ENCODE measurements around the gene SF1. TPM values are rescaled to one million over a fixed set of nuclear protein-coding genes. Genes with fewer than 3 reads are reported as not detected.

The SF1 gene
- total RNA-seq, 1 experiment from 2014 or later, result 360 TPM

GRCh38 chr11:64718084-64718779, 60.1 kb downstream of the SF1 start:
- ATAC-seq (no peak), DNase-seq (ENCODE audit: low read depth, low spot score) (no peak)
- BruUV-seq (replicated peaks), result no TSS peak
- Histone ChIP-seq H3K36me3 (ENCODE audit: control insufficient read depth, insufficient read depth, low read length) (no peaks in the 10 kb centered on the region), H3K4me1 (ENCODE audit: control insufficient read depth, insufficient read depth, low read length) (peaks cover 5% of the 10 kb centered on the region; the same call in 1 of the 2 replicates), H3K27me3 (ENCODE audit: control insufficient read depth, insufficient read depth, low read length) (peaks cover 2% of the 10 kb centered on the region; the same call in 1 of the 2 replicates), H3K27ac (ENCODE audit: low read length) (no peak overlapping the region), H3K9me3 (ENCODE audit: control insufficient read depth, insufficient read depth, low read depth, low read length) (no peaks in the 10 kb centered on the region), H3K4me3 (ENCODE audit: low read depth in 2 of 2, low read length in 2 of 2) (no peak overlapping the region)
- TF ChIP-seq TCF7L2 (IDR thresholded peaks at IDR 0.05; ENCODE audit: low read depth, low read length) (no peak), CTCF (IDR thresholded peaks at IDR 0.05) (no peak), SIN3A (IDR thresholded peaks at IDR 0.05; ENCODE audit: borderline replicate concordance, insufficient read depth, low read depth, low read length) (no peak), POLR2AphosphoS5 (IDR thresholded peaks at IDR 0.05; ENCODE audit: low read depth, low read length) (no peak), REST (IDR thresholded peaks at IDR 0.05; ENCODE audit: insufficient read depth in 1 of 2, low read depth in 2 of 2, low read length in 1 of 2) (no peak)
- CTCF ChIA-PET, result interaction anchor here (0.7 kb wide), 1 partner anchor 13 kb away, joined by 3 read pairs; no protein-coding TSS in a partner anchor
- POLR2A ChIA-PET, result interaction anchor here (0.6 kb wide), 1 partner anchor 29 kb away, joined by 9 read pairs; no protein-coding TSS in a partner anchor
- intact Hi-C loops (cut with micrococcal nuclease; ENCODE audit: unreplicated experiment) (no loop called here), in situ Hi-C loops (cut with HindIII; ENCODE audit: low pct_unique_long_range_greater_than_20kb, low sequenced_read_pairs) (no loop called here)

DNA sequence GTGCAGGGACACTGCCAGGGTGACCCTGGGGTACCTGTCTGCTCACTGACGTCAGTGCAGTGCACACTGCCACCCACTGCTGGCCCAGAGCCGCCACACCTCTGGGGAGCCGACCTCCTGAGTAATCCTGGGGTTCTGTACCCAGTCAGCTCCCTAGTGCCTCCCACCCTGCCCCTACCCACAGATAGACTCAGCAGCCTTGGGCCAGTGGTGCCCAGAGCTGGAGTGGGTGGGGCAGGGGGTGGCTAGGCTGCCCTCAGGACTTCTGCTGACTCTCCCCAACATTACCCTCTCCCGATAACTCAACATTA, 61.1 kb downstream of the SF1 start:
- H3K9me3 ChIP-seq (ENCODE audit: control insufficient read depth, insufficient read depth, low read depth, low read length), result no peaks in the 10 kb centered on the region
- no peaks in the 10 kb centered on the region for H3K36me3 ChIP-seq (ENCODE audit: control insufficient read depth, insufficient read depth, low read length)
- in situ Hi-C loops (cut with HindIII; ENCODE audit: low pct_unique_long_range_greater_than_20kb, low sequenced_read_pairs), result no loop called here
- no TSS peak for BruUV-seq (replicated peaks)
- peaks cover 5% of the 10 kb centered on the region; the same call in 1 of the 2 replicates for H3K4me1 ChIP-seq (ENCODE audit: control insufficient read depth, insufficient read depth, low read length)
- CTCF ChIA-PET, result no interaction called here
- peaks cover 2% of the 10 kb centered on the region; the same call in 1 of the 2 replicates for H3K27me3 ChIP-seq (ENCODE audit: control insufficient read depth, insufficient read depth, low read length)
- TF ChIP-seq POLR2AphosphoS5 (IDR thresholded peaks at IDR 0.05; ENCODE audit: low read depth, low read length), result no peak
- TF ChIP-seq CTCF (IDR thresholded peaks at IDR 0.05), result no peak
- TF ChIP-seq REST (IDR thresholded peaks at IDR 0.05; ENCODE audit: insufficient read depth in 1 of 2, low read depth in 2 of 2, low read length in 1 of 2), result no peak
- TF ChIP-seq TCF7L2 (IDR thresholded peaks at IDR 0.05; ENCODE audit: low read depth, low read length), result no peak
- TF ChIP-seq SIN3A (IDR thresholded peaks at IDR 0.05; ENCODE audit: borderline replicate concordance, insufficient read depth, low read depth, low read length), result no peak
- DNase-seq (ENCODE audit: low read depth, low spot score), result no peak
- no peak overlapping the region for H3K4me3 ChIP-seq (ENCODE audit: low read depth in 2 of 2, low read length in 2 of 2)
- no peak for ATAC-seq
- POLR2A ChIA-PET, result no interaction called here
- no peak overlapping the region for H3K27ac ChIP-seq (ENCODE audit: low read length)
- intact Hi-C loops (cut with micrococcal nuclease; ENCODE audit: unreplicated experiment), result no loop called here
